Osteocyte (in vitro differentiated cells): Measurements from ENCODE around the gene HOMER1. TPM values are rescaled to one million over a fixed set of nuclear protein-coding genes. Genes with fewer than 3 reads are reported as not detected.

Experiments used
- DNase-seq: peaks from one replicate; pipeline ENCODE4 v3.0.0; 2021; ENCODE audit warnings: mixed read lengths; ENCODE audit not compliant: unreplicated experiment; ENCODE audit errors: extremely low spot score
- H3K27ac Mint-ChIP-seq: one replicate; pipeline ENCODE4 v1.8.0; 2021; ENCODE audit warnings: mild to moderate bottlenecking, mixed read lengths; ENCODE audit not compliant: unreplicated experiment
- H3K27me3 Mint-ChIP-seq: one replicate; pipeline ENCODE4 v1.8.0; 2021; ENCODE audit warnings: mixed read lengths; ENCODE audit not compliant: unreplicated experiment
- H3K36me3 Mint-ChIP-seq: one replicate; pipeline ENCODE4 v1.8.0; 2021; ENCODE audit warnings: mixed read lengths; ENCODE audit not compliant: unreplicated experiment
- H3K4me1 Mint-ChIP-seq: one replicate; pipeline ENCODE4 v1.8.0; 2021; ENCODE audit warnings: mixed read lengths; ENCODE audit not compliant: unreplicated experiment
- H3K4me3 Mint-ChIP-seq: one replicate; pipeline ENCODE4 v1.8.0; 2021; ENCODE audit warnings: mild to moderate bottlenecking, moderate library complexity, mixed read lengths; ENCODE audit not compliant: unreplicated experiment
- H3K9me3 Mint-ChIP-seq: one replicate; pipeline ENCODE4 v1.8.0; 2021; ENCODE audit warnings: mixed read lengths; ENCODE audit not compliant: unreplicated experiment
- total RNA-seq: library from RNA; stranded (reverse); gene quantifications from 2 replicates; pipeline ENCODE4 v1.2.1, GENCODE V29; 2021
- TF ChIP-seq, protein P1 (sequence below): fragments of 200-600 bp; sonication (generic); IDR thresholded peaks from 2 replicates; pipeline ENCODE4 v1.5.0; 2021; ENCODE audit warnings: antibody characterized with exemption, mild to moderate bottlenecking, moderate library complexity

The HOMER1 gene
- total RNA-seq, 1 donor from 2014 or later = 7.2 TPM

DNA sequence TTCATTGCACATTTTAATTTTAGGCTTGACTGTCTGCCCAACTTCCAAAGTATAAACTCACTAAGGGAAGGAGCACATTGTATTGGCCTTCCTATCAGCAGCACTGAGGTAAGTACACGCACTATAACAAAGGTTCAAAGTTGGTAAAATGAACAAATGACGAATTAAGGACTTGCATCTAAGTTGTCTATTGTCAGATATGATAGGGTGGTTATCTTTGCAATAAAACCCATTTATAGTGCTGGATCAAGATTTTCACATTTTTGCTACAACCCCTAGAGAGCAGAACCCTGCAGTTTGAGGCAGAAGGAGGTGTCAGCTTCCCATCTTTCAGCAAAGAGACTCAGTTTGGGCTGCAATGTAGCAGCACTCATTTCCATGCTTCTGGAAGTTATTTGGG lies 5.1 kb downstream of the HOMER1 start:
- TF ChIP-seq, protein P1, sequence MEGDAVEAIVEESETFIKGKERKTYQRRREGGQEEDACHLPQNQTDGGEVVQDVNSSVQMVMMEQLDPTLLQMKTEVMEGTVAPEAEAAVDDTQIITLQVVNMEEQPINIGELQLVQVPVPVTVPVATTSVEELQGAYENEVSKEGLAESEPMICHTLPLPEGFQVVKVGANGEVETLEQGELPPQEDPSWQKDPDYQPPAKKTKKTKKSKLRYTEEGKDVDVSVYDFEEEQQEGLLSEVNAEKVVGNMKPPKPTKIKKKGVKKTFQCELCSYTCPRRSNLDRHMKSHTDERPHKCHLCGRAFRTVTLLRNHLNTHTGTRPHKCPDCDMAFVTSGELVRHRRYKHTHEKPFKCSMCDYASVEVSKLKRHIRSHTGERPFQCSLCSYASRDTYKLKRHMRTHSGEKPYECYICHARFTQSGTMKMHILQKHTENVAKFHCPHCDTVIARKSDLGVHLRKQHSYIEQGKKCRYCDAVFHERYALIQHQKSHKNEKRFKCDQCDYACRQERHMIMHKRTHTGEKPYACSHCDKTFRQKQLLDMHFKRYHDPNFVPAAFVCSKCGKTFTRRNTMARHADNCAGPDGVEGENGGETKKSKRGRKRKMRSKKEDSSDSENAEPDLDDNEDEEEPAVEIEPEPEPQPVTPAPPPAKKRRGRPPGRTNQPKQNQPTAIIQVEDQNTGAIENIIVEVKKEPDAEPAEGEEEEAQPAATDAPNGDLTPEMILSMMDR = no peak
- no peaks in the 10 kb centered on the region for H3K9me3 Mint-ChIP-seq
- H3K36me3 Mint-ChIP-seq = peaks cover 2% of the 10 kb centered on the region
- no peak for DNase-seq
- H3K4me1 Mint-ChIP-seq = peaks cover 38% of the 10 kb centered on the region
- H3K27ac Mint-ChIP-seq = no peak overlapping the region
- no peaks in the 10 kb centered on the region for H3K27me3 Mint-ChIP-seq
- no peak overlapping the region for H3K4me3 Mint-ChIP-seq

DNA sequence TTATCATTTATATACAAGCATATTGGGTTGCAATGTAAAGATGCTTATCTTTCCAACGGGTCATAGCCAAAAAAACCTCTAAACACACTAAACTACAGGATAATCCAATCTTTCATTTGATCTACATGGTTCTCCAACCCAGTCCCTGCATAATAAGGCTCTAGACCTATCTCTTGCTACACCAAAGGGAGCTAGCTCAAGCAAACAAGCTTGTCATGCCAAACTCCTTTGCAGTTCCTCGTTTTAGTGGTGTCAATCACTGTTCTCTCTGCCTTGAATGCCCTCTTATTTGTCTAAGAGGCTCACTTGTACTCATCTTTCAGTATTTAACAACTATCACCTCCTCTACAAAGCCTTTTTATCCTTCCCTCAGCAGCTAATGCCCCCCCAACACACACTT lies 5.6 kb downstream of the HOMER1 start:
- peaks cover 38% of the 10 kb centered on the region for H3K4me1 Mint-ChIP-seq

DNA sequence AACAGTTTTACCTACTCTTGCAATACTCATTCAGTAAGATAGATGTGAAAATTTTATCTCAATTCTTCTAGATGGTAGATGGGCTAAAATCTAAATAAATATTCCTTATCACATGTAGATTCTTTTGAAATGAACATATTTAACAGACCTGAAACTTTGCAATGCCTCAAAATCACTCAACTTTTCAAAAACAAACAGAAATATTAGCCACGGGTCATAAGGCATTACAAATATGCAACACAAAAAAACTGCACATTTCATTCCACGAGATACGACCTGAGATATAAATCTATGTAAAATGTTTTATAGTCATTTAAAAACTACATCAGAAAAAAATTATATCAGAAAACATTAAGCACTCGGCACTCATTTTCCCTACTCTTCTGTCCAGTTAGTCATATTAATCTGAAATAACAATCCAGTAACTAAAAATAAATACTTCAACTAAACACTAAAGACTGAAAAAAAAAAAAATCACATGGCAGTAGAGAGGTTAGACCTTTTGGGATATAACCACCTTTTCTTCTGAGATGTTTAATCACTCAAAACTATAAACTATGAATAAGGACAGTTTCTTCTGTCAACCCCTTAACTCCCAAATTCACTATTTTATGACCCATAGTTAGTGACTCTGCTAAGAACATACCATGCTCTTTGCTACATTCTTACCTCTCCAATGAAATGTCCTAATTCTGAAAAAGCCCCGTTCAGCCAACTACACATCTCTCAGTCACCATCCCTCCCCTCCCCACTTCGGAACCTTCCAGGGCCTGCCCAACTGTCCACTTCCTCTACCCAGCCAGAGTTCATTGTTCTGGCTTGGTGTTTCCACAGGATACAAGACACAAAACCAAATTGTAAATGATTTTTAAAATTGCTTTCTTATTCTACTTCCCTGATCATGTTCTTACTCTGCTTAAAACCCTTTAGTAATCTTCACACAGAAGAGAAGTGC lies 6.4 kb downstream of the HOMER1 start:
- Mint-ChIP-seq H3K27me3 (no peaks in the 10 kb centered on the region), H3K9me3 (no peaks in the 10 kb centered on the region), H3K27ac (no peak overlapping the region), H3K36me3 (peaks cover 2% of the 10 kb centered on the region), H3K4me3 (no peak overlapping the region), H3K4me1 (peaks cover 38% of the 10 kb centered on the region)
- TF ChIP-seq, protein P1 = no peak
- no peak for DNase-seq

More for the DNA sequence above, 5.6 kb downstream of the HOMER1 start:
- Mint-ChIP-seq H3K4me3 (no peak overlapping the region), H3K27me3 (no peaks in the 10 kb centered on the region), H3K36me3 (peaks cover 2% of the 10 kb centered on the region), H3K27ac (no peak overlapping the region), H3K9me3 (no peaks in the 10 kb centered on the region)
- TF ChIP-seq, protein P1 = no peak
- DNase-seq = no peak

DNA sequence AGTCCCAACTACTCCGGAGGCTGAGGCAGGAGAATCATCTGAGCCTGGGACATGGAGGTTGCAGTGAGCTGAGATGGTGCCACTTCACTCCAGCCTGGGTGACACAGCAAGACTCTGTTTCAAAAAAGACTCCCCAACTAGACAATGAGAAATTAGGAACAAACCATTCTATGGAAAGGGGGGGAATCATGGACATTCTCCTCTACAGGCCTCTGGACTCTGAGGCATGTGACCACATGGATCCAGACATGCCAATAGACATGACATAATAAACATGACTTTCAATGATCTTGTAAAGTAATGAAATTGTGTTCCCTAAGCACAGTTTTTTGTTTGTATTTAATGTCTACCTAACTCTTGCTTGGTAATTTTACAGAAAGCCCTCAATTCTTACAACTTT lies 8.8 kb downstream of the HOMER1 start:
- Mint-ChIP-seq H3K27me3 (no peaks in the 10 kb centered on the region), H3K9me3 (no peaks in the 10 kb centered on the region), H3K4me3 (no peak overlapping the region), H3K4me1 (peaks cover 17% of the 10 kb centered on the region), H3K27ac (no peak overlapping the region), H3K36me3 (peaks cover 2% of the 10 kb centered on the region)
- DNase-seq = no peak
- TF ChIP-seq, protein P1 = no peak

DNA sequence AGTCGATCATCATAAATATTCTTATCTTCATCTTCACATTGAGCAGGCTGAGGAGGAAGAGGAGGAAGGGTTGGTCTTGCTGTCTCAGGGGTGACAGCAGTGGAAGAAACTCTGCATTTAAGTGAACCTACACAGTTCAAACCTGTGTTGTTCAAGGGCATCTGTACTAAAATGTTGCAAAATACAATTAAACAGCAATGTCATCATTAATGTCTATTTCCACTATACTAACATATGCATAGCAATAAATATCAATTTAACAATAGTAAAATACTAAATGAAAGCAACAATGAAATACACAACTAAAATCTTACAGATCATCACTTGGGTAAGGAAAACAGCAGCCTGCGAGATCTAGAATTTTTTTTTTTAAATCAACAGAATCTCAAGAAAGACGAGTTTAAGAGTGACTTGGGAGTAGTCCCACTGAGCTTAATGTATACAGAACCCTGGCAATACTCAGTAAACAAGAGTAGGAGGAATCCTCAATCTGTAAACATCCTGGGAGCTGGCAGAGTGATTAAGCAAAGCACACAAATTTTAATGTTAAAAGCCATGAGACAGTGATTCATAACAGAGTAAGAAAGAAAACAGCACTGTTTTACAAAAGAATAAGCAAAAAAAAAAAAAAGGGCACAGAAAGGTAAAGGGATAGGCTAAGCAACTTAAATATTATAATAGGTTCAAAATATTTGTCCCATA lies 10.0 kb downstream of the HOMER1 start:
- DNase-seq = no peak
- Mint-ChIP-seq H3K36me3 (peaks cover 2% of the 10 kb centered on the region), H3K9me3 (no peaks in the 10 kb centered on the region), H3K27ac (no peak overlapping the region), H3K4me3 (no peak overlapping the region), H3K4me1 (peaks cover 13% of the 10 kb centered on the region), H3K27me3 (no peaks in the 10 kb centered on the region)
- TF ChIP-seq, protein P1 = no peak
